MCF 10A (cell line): ENCODE measurements around the gene PKP2. TPM values are rescaled to one million over a fixed set of nuclear protein-coding genes. Genes with fewer than 3 reads are reported as not detected.

Experiments used
- BruUV-seq: library from RNA; stranded (reverse); fragments of 400-500 nt; replicated peaks from 2 replicates; lab custom pipeline; 2021; lab: Mats Ljungman, UMichigan
- CTCF ChIA-PET: fragments of 300-600 bp; sonication (Branson Sonifier 250); formaldehyde crosslinking; extraction: SDS; loops from one replicate; lab custom pipeline; 2021; ENCODE audit warnings: antibody characterized with exemption, inconsistent platforms; lab: Yijun Ruan, JAX
- POLR2A ChIA-PET: fragments of 300-600, 350-650 bp; sonication (Branson Sonifier 250); formaldehyde crosslinking; extraction: SDS; loops from one replicate; lab custom pipeline; 2020; ENCODE audit warnings: antibody characterized with exemption, inconsistent platforms; lab: Yijun Ruan, JAX
- DNase-seq: peaks from one replicate; pipeline ENCODE4 v3.0.0-alpha.2; 2018; ENCODE audit not compliant: unreplicated experiment
- H3K27ac Mint-ChIP-seq: one replicate; pipeline ENCODE4 v1.8.0; 2022; ENCODE audit warnings: mild to moderate bottlenecking, low read depth, mixed read lengths; ENCODE audit not compliant: unreplicated experiment
- H3K27me3 Mint-ChIP-seq: one replicate; pipeline ENCODE4 v1.8.0; 2022; ENCODE audit warnings: mixed read lengths; ENCODE audit not compliant: insufficient read depth, unreplicated experiment
- H3K36me3 Mint-ChIP-seq: one replicate; pipeline ENCODE4 v1.8.0; 2022; ENCODE audit warnings: mild to moderate bottlenecking, moderate library complexity, mixed read lengths; ENCODE audit not compliant: insufficient read depth, unreplicated experiment
- H3K4me1 Mint-ChIP-seq: one replicate; pipeline ENCODE4 v1.8.0; 2022; ENCODE audit warnings: mixed read lengths; ENCODE audit not compliant: insufficient read depth, unreplicated experiment
- H3K4me3 Mint-ChIP-seq: one replicate; pipeline ENCODE4 v1.8.0; 2022; ENCODE audit warnings: mild to moderate bottlenecking, moderate library complexity, mixed read lengths; ENCODE audit not compliant: unreplicated experiment
- H3K9me3 Mint-ChIP-seq: one replicate; pipeline ENCODE4 v1.8.0; 2022; ENCODE audit warnings: mixed read lengths; ENCODE audit not compliant: unreplicated experiment
- CTCF ChIP-seq: fragments of 200-600 bp; IDR thresholded peaks from one replicate; pipeline ENCODE4 v1.8.0; 2022; ENCODE audit warnings: antibody characterized with exemption, mild to moderate bottlenecking; ENCODE audit not compliant: unreplicated experiment
- intact Hi-C: fragments of 100-400 bp; cut with micrococcal nuclease; formaldehyde crosslinking; loops from 2 replicates; pipeline ENCODE4 v1.14.1; 2022
- total RNA-seq: library from RNA; stranded (reverse); gene quantifications from 2 replicates; pipeline ENCODE4 v1.2.3, GENCODE V29; 2022

PKP2 gene
- total RNA-seq, 1 experiment from 2014 or later = 88.0 TPM

- TF ChIP-seq CTCF = no peak
- POLR2A ChIA-PET = interaction anchor here (1.2 kb wide), 1 partner anchor 30 kb away, joined by 3 read pairs; no protein-coding TSS in a partner anchor
- intact Hi-C loops = no loop called here
- H3K4me1 Mint-ChIP-seq = peaks cover 33% of the 10 kb centered on the region
- no peaks in the 10 kb centered on the region for H3K9me3 Mint-ChIP-seq
- peak overlapping the region; percentile 78 for H3K27ac Mint-ChIP-seq
- H3K36me3 Mint-ChIP-seq = peaks cover 17% of the 10 kb centered on the region
- no peaks in the 10 kb centered on the region for H3K27me3 Mint-ChIP-seq
- peak overlapping the region; percentile 2 for H3K4me3 Mint-ChIP-seq
- no TSS peak for BruUV-seq
- CTCF ChIA-PET = no interaction called here
- no peak for DNase-seq
Observed at GRCh38 chr12:32889011-32889760, 7.4 kb downstream of the PKP2 start.

- POLR2A ChIA-PET = interaction anchor here (1.4 kb wide), 1 partner anchor 16 kb away, joined by 3 read pairs; no protein-coding TSS in a partner anchor
Observed at GRCh38 chr12:32887058-32887457, 9.5 kb downstream of the PKP2 start.

GRCh38 chr12:32885831-32886230 lies 10.7 kb downstream of the PKP2 start:
- Mint-ChIP-seq H3K4me3 (no peak overlapping the region), H3K36me3 (peaks cover 19% of the 10 kb centered on the region), H3K27me3 (no peaks in the 10 kb centered on the region), H3K27ac (no peak overlapping the region), H3K9me3 (no peaks in the 10 kb centered on the region), H3K4me1 (peaks cover 12% of the 10 kb centered on the region)
- no TSS peak for BruUV-seq
- DNase-seq = no peak
- intact Hi-C loops = no loop called here
- CTCF ChIA-PET = no interaction called here
- no peak for TF ChIP-seq CTCF
- POLR2A ChIA-PET = interaction anchor here (0.7 kb wide), 1 partner anchor 10 kb away, joined by 3 read pairs; no protein-coding TSS in a partner anchor

More at GRCh38 chr12:32887058-32887457, 9.5 kb downstream of the PKP2 start:
- H3K4me1 Mint-ChIP-seq = peaks cover 19% of the 10 kb centered on the region
- no peak overlapping the region for H3K4me3 Mint-ChIP-seq
- no peak for DNase-seq
- no peaks in the 10 kb centered on the region for H3K9me3 Mint-ChIP-seq
- CTCF ChIA-PET = interaction anchor here (0.5 to 0.7 kb wide), 2 partner anchors 11 to 89 kb away, joined by 4 read pairs; no protein-coding TSS in a partner anchor
- H3K36me3 Mint-ChIP-seq = peaks cover 15% of the 10 kb centered on the region
- TF ChIP-seq CTCF = no peak
- H3K27me3 Mint-ChIP-seq = no peaks in the 10 kb centered on the region
- no peak overlapping the region for H3K27ac Mint-ChIP-seq
- BruUV-seq = no TSS peak
- intact Hi-C loops = no loop called here

GRCh38 chr12:32884962-32885361 lies 11.6 kb downstream of the PKP2 start:
- CTCF ChIA-PET = no interaction called here
- no peaks in the 10 kb centered on the region for H3K9me3 Mint-ChIP-seq
- H3K27me3 Mint-ChIP-seq = no peaks in the 10 kb centered on the region
- peaks cover 12% of the 10 kb centered on the region for H3K4me1 Mint-ChIP-seq
- POLR2A ChIA-PET = no interaction called here
- no peak for TF ChIP-seq CTCF
- no peak overlapping the region for H3K27ac Mint-ChIP-seq
- DNase-seq = no peak
- intact Hi-C loops = no loop called here
- peaks cover 27% of the 10 kb centered on the region for H3K36me3 Mint-ChIP-seq
- H3K4me3 Mint-ChIP-seq = no peak overlapping the region
- no TSS peak for BruUV-seq
